ENCODE measurements around the gene CD160.

The CD160 gene

DNA sequence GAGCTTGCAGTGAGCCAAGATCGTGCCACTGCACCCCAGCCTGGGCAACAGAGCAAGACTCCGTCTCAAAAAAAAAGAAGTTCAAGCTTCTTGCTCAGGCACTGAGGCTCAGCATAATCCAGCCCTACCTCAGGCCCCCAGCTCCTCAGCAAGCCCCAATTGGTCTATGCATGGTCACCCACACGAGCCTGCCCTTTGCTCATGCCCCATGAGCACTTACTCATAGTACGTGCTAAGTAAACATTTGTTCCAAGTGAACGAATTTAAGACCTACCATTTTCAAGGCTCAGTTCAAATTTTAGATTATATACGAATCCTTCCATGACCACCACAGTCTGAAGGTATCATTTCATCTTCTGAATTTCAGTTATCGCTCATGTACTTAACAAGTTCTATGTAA lies 16.5 kb upstream of the CD160 start:
- no peak overlapping the region for H3K4me3 ChIP-seq (replicated peaks in 1 of 2; ENCODE audit: low read depth in 2 of 2, low read length in 2 of 2)
- DNase-seq (ENCODE audit: low read depth in 2 of 2) = no peak
- no peak for TF ChIP-seq CTCF (IDR thresholded peaks at IDR 0.05; ENCODE audit: low read depth, low read length)

DNA sequence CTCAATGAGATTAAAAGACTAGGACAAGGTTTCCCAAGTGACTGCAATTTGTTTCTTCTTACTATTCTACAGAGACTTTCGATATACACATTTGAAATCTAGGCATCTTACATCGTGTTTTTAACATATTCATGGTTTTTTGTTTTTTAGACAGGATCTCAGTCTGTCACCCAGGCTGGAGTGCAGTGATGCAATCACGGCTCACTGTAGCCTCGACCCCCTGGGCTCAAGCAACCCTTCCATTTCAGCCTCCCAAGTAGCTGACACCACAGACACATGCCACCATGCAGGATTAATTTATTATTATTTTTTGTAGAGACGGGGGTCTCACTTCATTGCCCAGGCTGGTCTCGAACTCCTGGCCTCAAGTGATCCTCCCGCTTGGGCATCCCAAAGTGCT lies 13.7 kb upstream of the CD160 start:
- no peak for TF ChIP-seq CTCF (IDR thresholded peaks at IDR 0.05; ENCODE audit: low read depth, low read length)
- DNase-seq (ENCODE audit: low read depth in 2 of 2) = no peak
- no peak overlapping the region for H3K4me3 ChIP-seq (replicated peaks in 1 of 2; ENCODE audit: low read depth in 2 of 2, low read length in 2 of 2)

- no peak for TF ChIP-seq CTCF (IDR thresholded peaks at IDR 0.05; ENCODE audit: low read depth, low read length)
- H3K4me3 ChIP-seq (replicated peaks in 1 of 2; ENCODE audit: low read depth in 2 of 2, low read length in 2 of 2) = no peak overlapping the region
- DNase-seq (ENCODE audit: low read depth in 2 of 2) = peak in 1 of 2 donors; percentile 53
These were observed 13.1 kb upstream of the CD160 start for GRCh38 chr1:145706086-145706664.

DNA sequence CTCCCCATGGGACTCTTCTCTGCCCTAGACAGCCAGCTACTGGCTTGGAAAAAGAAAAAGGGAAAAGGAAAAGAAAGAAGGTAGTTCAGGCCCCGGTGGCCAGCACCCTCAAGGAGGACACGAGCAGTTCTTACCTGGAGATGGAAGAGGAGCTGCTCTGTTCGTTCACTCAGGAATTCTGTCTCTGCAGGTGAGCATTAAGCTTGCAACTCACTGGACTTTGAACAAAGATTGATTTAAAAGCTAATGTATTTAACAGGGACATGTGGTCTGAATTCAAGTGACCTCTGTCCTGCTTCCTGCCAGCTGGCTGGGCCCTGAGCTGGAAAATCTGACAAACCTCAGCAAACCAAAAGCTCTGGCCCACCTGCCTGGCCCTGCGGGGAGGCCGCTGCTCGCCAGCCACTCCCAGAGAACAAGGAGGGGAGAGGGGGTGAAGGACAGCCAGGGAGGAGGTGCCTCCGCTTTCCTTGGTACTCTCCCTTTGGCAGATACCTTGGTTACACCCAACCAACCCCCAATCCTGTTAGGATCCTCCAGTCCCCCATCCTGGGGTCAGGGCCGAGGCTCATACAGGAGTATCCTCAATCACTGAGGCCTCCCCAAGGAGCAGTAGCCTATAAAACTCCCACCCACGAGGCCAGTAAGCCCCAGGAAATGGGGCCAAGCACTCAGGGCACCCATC lies 12.0 kb upstream of the CD160 start, which contains the start of gene PDZK1:
TSS of gene PDZK1 (minus strand) at position 186 of the 685 bp plus-strand sequence. CDS start 19,347 bp downstream, outside the sequence.
- no peak for DNase-seq (ENCODE audit: low read depth in 2 of 2)
- H3K4me3 ChIP-seq (replicated peaks in 1 of 2; ENCODE audit: low read depth in 2 of 2, low read length in 2 of 2) = no peak within 1 kb of the TSS
- no peak for TF ChIP-seq CTCF (IDR thresholded peaks at IDR 0.05; ENCODE audit: low read depth, low read length)

GRCh38 chr1:145708063-145708462 lies 11.2 kb upstream of the CD160 start:
- no peak for TF ChIP-seq CTCF (IDR thresholded peaks at IDR 0.05; ENCODE audit: low read depth, low read length)
- H3K4me3 ChIP-seq (replicated peaks in 1 of 2; ENCODE audit: low read depth in 2 of 2, low read length in 2 of 2) = no peak overlapping the region
- no peak for DNase-seq (ENCODE audit: low read depth in 2 of 2)

- no peak for TF ChIP-seq CTCF (IDR thresholded peaks at IDR 0.05; ENCODE audit: low read depth, low read length)
- DNase-seq (ENCODE audit: low read depth in 2 of 2) = no peak
- H3K4me3 ChIP-seq (replicated peaks in 1 of 2; ENCODE audit: low read depth in 2 of 2, low read length in 2 of 2) = no peak overlapping the region
These were observed 8.8 kb upstream of the CD160 start for GRCh38 chr1:145710291-145711027.

All from cardiac fibroblast (primary cell).